Chondrocyte (in vitro differentiated cells): ENCODE results near the gene TOR1B. TPM values are rescaled to one million over a fixed set of nuclear protein-coding genes. Genes with fewer than 3 reads are reported as not detected.
A peak's percentile ranks its signal among the peaks of the same experiment; 100 is the strongest.

Experiments used
- DNase-seq: peaks from one replicate; pipeline ENCODE4 v3.0.0; 2021; ENCODE audit warnings: mixed read lengths, low spot score
- H3K27ac Mint-ChIP-seq: one replicate; pipeline ENCODE4 v1.8.0; 2021; ENCODE audit warnings: mild to moderate bottlenecking, moderate library complexity, mixed read lengths; ENCODE audit not compliant: unreplicated experiment
- H3K27me3 Mint-ChIP-seq: 2 replicates; pipeline ENCODE4 v1.8.0; 2021; ENCODE audit warnings: low read depth, mixed read lengths
- H3K36me3 Mint-ChIP-seq: 2 replicates; pipeline ENCODE4 v1.8.0; 2021; ENCODE audit warnings: low read depth, mixed read lengths
- H3K4me1 Mint-ChIP-seq: 2 replicates; pipeline ENCODE4 v1.8.0; 2021; ENCODE audit warnings: low read depth, mild to moderate bottlenecking, mixed read lengths
- H3K4me3 Mint-ChIP-seq: one replicate; pipeline ENCODE4 v1.8.0; 2021; ENCODE audit warnings: mild to moderate bottlenecking, moderate library complexity, mixed read lengths; ENCODE audit not compliant: unreplicated experiment
- H3K9me3 Mint-ChIP-seq: 2 replicates; pipeline ENCODE4 v1.8.0; 2021; ENCODE audit warnings: low read depth, mixed read lengths
- CTCF ChIP-seq: fragments of 200-600 bp; sonication (generic); IDR thresholded peaks from 2 replicates; pipeline ENCODE4 v1.5.0; 2021; ENCODE audit warnings: antibody characterized with exemption, mild to moderate bottlenecking, moderate library complexity
- total RNA-seq: library from RNA; stranded (reverse); gene quantifications from 3 replicates; pipeline ENCODE4 v1.2.1, GENCODE V29; 2021

TOR1B gene
- total RNA-seq, 1 donor from 2014 or later: 39.4 TPM

- DNase-seq: no peak
- no peaks in the 10 kb centered on the region for H3K9me3 Mint-ChIP-seq
- TF ChIP-seq CTCF: no peak
- no peaks in the 10 kb centered on the region for H3K27me3 Mint-ChIP-seq
- H3K27ac Mint-ChIP-seq: no peak overlapping the region
- H3K36me3 Mint-ChIP-seq: peaks cover 9% of the 10 kb centered on the region
- peaks cover 38% of the 10 kb centered on the region for H3K4me1 Mint-ChIP-seq
- no peak overlapping the region for H3K4me3 Mint-ChIP-seq
Observed at GRCh38 chr9:129832982-129833381, 30.0 kb downstream of the TOR1B start.

GRCh38 chr9:129834489-129835127 is 31.6 kb downstream of the TOR1B start:
- H3K27me3 Mint-ChIP-seq: no peaks in the 10 kb centered on the region
- H3K36me3 Mint-ChIP-seq: peaks cover 7% of the 10 kb centered on the region
- H3K27ac Mint-ChIP-seq: peak overlapping the region; percentile 98
- no peaks in the 10 kb centered on the region for H3K9me3 Mint-ChIP-seq
- TF ChIP-seq CTCF: no peak
- peaks cover 54% of the 10 kb centered on the region for H3K4me1 Mint-ChIP-seq
- H3K4me3 Mint-ChIP-seq: peak overlapping the region; percentile 99
- no peak for DNase-seq

- Mint-ChIP-seq H3K36me3 (peaks cover 7% of the 10 kb centered on the region), H3K4me1 (peaks cover 54% of the 10 kb centered on the region), H3K27me3 (no peaks in the 10 kb centered on the region), H3K4me3 (peak within 1 kb of the TSS; percentile 99), H3K9me3 (no peaks in the 10 kb centered on the region), H3K27ac (peak within 1 kb of the TSS; percentile 98)
- peak; percentile 30 for TF ChIP-seq CTCF
- peak; percentile 97 for DNase-seq
Observed at GRCh38 chr9:129835128-129835859, 32.3 kb downstream of the TOR1B start, which contains the start of the genes C9orf78 and USP20. Gene C9orf78, minus strand, starts transcription at chr9:129835275. Its CDS starts 54 bp downstream, at chr9:129835221. Gene USP20, plus strand, starts transcription at chr9:129835458. Its CDS starts 17,098 bp downstream, at chr9:129852556.

- Mint-ChIP-seq H3K27ac (peak overlapping the region; percentile 85), H3K4me3 (peak overlapping the region; percentile 89), H3K9me3 (no peaks in the 10 kb centered on the region), H3K4me1 (peaks cover 54% of the 10 kb centered on the region), H3K27me3 (no peaks in the 10 kb centered on the region), H3K36me3 (peaks cover 4% of the 10 kb centered on the region)
- no peak for TF ChIP-seq CTCF
- DNase-seq: no peak
Observed at GRCh38 chr9:129835860-129836223, 32.9 kb downstream of the TOR1B start.

GRCh38 chr9:129836311-129837007 is 33.5 kb downstream of the TOR1B start:
- H3K4me3 Mint-ChIP-seq: peak overlapping the region; percentile 89

More at GRCh38 chr9:129836311-129837007, 33.5 kb downstream of the TOR1B start:
- Mint-ChIP-seq H3K27me3 (no peaks in the 10 kb centered on the region), H3K9me3 (no peaks in the 10 kb centered on the region), H3K4me1 (peaks cover 54% of the 10 kb centered on the region), H3K27ac (peak overlapping the region; percentile 85), H3K36me3 (peaks cover 3% of the 10 kb centered on the region)
- no peak for TF ChIP-seq CTCF
- no peak for DNase-seq
